Karpas-422 (cell line): ENCODE results near the gene PKP1. TPM values are rescaled to one million over a fixed set of nuclear protein-coding genes. Genes with fewer than 3 reads are reported as not detected.

ENCODE experiments used
- DNase-seq: peaks from one replicate; pipeline ENCODE4 v3.0.0-alpha.2; 2015
- H2AFZ ChIP-seq: fragments of 200-600 bp; sonication (generic); 2 replicates; pipeline ENCODE4 v1.6.1; 2014; ENCODE audit warnings: antibody characterized with exemption, low read length, mixed read lengths
- H3K27ac ChIP-seq: fragments of 200-600 bp; sonication (generic); 2 replicates; pipeline ENCODE4 v1.5.1; 2014; ENCODE audit warnings: mild to moderate bottlenecking, low read length, moderate library complexity
- H3K27me3 ChIP-seq: fragments of 200-600 bp; sonication (generic); 2 replicates; pipeline ENCODE4 v1.6.1; 2014; ENCODE audit warnings: low read length, mixed read lengths
- H3K36me3 ChIP-seq: fragments of 200-600 bp; sonication (generic); 2 replicates; pipeline ENCODE4 v1.6.1; 2014; ENCODE audit warnings: low read length, mixed read lengths; ENCODE audit not compliant: insufficient read depth
- H3K4me1 ChIP-seq: fragments of 200-600 bp; sonication (generic); 2 replicates; pipeline ENCODE4 v1.6.1; 2014; ENCODE audit warnings: mild to moderate bottlenecking, low read length, mixed read lengths
- H3K4me2 ChIP-seq: fragments of 200-600 bp; sonication (generic); 2 replicates; pipeline ENCODE4 v1.6.1; 2014; ENCODE audit warnings: low read length, low read depth, mild to moderate bottlenecking; ENCODE audit not compliant: poor library complexity, severe bottlenecking
- H3K4me3 ChIP-seq: fragments of 200-600 bp; sonication (generic); 2 replicates; pipeline ENCODE4 v1.5.1; 2014; ENCODE audit warnings: mild to moderate bottlenecking, antibody characterized with exemption, low read length, mixed read lengths
- H3K79me2 ChIP-seq: fragments of 200-600 bp; sonication (generic); 2 replicates; pipeline ENCODE4 v1.6.1; 2014; ENCODE audit warnings: mild to moderate bottlenecking, low read length, mixed read lengths
- H3K9ac ChIP-seq: fragments of 200-600 bp; sonication (generic); 2 replicates; pipeline ENCODE4 v1.6.0; 2014; ENCODE audit warnings: low read length
- H3K9me2 ChIP-seq: fragments of 200-600 bp; sonication (generic), shearing (Covaris generic); replicated peaks from 2 replicates; pipeline ENCODE4 v1.6.0; 2014; ENCODE audit warnings: mild to moderate bottlenecking, low read length, moderate library complexity; ENCODE audit not compliant: insufficient read depth
- H3K9me3 ChIP-seq: fragments of 300-700, 200-600 bp; sonication (generic); 2 replicates; pipeline ENCODE4 v1.6.1; 2014; ENCODE audit warnings: low read length, mixed read lengths
- H4K20me1 ChIP-seq: fragments of 200-600 bp; sonication (generic); 2 replicates; pipeline ENCODE4 v1.6.1; 2014; ENCODE audit warnings: mild to moderate bottlenecking, antibody characterized with exemption, low read length, low read depth; ENCODE audit not compliant: insufficient read depth
- total RNA-seq: library from RNA; depleted of rRNA; stranded (reverse); fragments of >200 nt; shearing (Covaris generic); gene quantifications from 2 replicates; pipeline ENCODE4 v1.2.3, GENCODE V29; 2014; ENCODE audit warnings: low replicate concordance

The PKP1 gene
- total RNA-seq, 1 experiment from 2014 or later = not detected

DNA sequence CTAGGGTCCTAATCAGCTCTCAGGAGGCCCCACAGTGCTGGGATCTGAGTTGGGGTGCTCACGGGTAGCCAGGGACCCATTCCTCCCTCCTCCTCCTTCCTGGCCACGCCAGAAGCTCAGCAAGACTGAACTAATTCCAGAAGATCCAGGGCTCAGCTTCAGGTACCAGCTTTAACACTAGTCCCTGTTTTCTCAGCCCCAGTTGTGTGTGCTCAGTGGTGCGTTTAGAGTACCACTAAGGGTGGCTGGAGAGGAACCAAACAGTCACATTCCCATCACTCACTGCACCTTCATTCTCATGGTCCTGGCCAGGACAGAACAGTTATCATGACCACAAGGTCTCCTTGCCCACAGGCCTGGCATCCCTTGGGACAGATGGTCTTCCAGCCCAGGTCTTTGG, 20.8 kb downstream of the PKP1 start:
- no peaks in the 10 kb centered on the region for H3K36me3 ChIP-seq
- H3K79me2 ChIP-seq = no peaks in the 10 kb centered on the region
- no peak for DNase-seq
- H3K4me2 ChIP-seq = no peak overlapping the region
- no peaks in the 10 kb centered on the region for H3K9me2 ChIP-seq
- H2AFZ ChIP-seq = no peak overlapping the region
- H3K4me1 ChIP-seq = no peaks in the 10 kb centered on the region
- H3K4me3 ChIP-seq = no peak overlapping the region
- no peaks in the 10 kb centered on the region for H3K9me3 ChIP-seq
- H3K27me3 ChIP-seq = no peaks in the 10 kb centered on the region
- no peak overlapping the region for H3K9ac ChIP-seq
- H4K20me1 ChIP-seq = no peaks in the 10 kb centered on the region
- no peak overlapping the region for H3K27ac ChIP-seq

DNA sequence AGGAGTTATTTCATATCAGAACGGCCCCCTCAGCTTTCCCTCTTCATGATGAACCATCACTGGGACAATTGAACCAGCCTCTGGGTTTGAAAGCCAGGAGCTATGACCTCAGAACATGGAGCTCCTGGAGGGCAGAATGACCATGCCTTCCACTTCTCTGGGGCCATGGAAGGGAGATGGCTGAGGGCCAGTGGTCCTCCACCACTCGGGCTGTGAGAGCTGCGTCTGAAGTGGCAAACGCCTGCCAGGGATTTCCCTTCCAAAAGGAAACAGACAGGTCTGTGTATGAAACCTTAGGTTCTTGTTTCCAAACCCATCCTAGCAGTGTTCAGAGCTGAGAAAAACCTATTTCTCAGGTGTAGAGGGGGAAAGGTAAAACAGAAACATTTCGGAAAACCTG, 22.5 kb downstream of the PKP1 start:
- no peaks in the 10 kb centered on the region for H3K9me2 ChIP-seq
- DNase-seq = no peak
- H4K20me1 ChIP-seq = no peaks in the 10 kb centered on the region
- no peak overlapping the region for H2AFZ ChIP-seq
- H3K9me3 ChIP-seq = no peaks in the 10 kb centered on the region
- H3K79me2 ChIP-seq = no peaks in the 10 kb centered on the region
- H3K36me3 ChIP-seq = no peaks in the 10 kb centered on the region
- no peak overlapping the region for H3K4me3 ChIP-seq
- H3K4me1 ChIP-seq = no peaks in the 10 kb centered on the region
- no peak overlapping the region for H3K4me2 ChIP-seq
- H3K9ac ChIP-seq = no peak overlapping the region
- H3K27me3 ChIP-seq = no peaks in the 10 kb centered on the region
- no peak overlapping the region for H3K27ac ChIP-seq

- H3K9me2 ChIP-seq = no peaks in the 10 kb centered on the region
- H3K9me3 ChIP-seq = no peaks in the 10 kb centered on the region
- no peaks in the 10 kb centered on the region for H3K27me3 ChIP-seq
- no peaks in the 10 kb centered on the region for H3K79me2 ChIP-seq
- H4K20me1 ChIP-seq = no peaks in the 10 kb centered on the region
- no peak overlapping the region for H3K4me3 ChIP-seq
- H3K4me2 ChIP-seq = no peak overlapping the region
- H3K4me1 ChIP-seq = no peaks in the 10 kb centered on the region
- H3K36me3 ChIP-seq = no peaks in the 10 kb centered on the region
- H2AFZ ChIP-seq = no peak overlapping the region
- no peak for DNase-seq
- no peak overlapping the region for H3K27ac ChIP-seq
- no peak overlapping the region for H3K9ac ChIP-seq
These were observed 23.9 kb downstream of the PKP1 start for GRCh38 chr1:201307231-201307630.

DNA sequence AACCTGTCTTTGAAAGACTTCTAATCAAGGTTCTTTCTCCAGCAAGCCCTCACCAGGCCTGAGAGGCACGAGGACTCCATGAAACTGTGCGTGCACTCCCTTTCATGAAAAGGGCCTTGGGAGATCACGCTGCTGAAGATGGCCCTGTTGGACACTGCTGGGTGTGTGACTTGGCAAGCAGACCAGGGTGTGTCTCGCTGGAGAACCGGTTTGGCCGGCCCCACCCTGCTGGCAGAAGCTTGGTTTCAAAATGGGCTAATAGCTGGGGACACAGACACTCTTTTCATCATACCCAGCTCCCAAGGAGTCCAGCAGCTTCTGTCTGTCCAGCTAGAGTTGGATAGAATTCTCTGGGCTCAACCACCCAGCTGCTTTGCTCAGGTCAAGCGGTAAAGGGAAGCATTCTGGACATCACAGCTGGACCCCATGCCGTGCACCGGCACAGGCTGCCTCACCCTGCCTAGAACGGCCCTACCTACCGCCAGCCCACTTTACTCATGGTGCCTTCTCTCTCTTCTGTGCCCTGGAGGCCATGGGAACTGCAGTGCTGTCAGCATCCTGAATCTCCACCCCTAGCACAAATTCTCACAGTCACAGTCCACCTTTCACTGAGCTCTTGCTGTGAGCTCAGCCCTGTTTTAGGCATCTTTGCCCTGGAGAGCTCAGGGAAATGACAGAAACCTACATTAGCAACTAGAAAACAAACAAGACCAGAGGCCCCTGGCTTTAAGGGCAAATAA, 24.6 kb downstream of the PKP1 start:
- no peak overlapping the region for H3K9ac ChIP-seq
- H3K27me3 ChIP-seq = no peaks in the 10 kb centered on the region
- H3K27ac ChIP-seq = no peak overlapping the region
- no peaks in the 10 kb centered on the region for H4K20me1 ChIP-seq
- no peaks in the 10 kb centered on the region for H3K9me3 ChIP-seq
- H2AFZ ChIP-seq = no peak overlapping the region
- H3K79me2 ChIP-seq = no peaks in the 10 kb centered on the region
- no peaks in the 10 kb centered on the region for H3K36me3 ChIP-seq
- H3K4me2 ChIP-seq = no peak overlapping the region
- no peak for DNase-seq
- H3K9me2 ChIP-seq = no peaks in the 10 kb centered on the region
- H3K4me1 ChIP-seq = no peaks in the 10 kb centered on the region
- no peak overlapping the region for H3K4me3 ChIP-seq

GRCh38 chr1:201309416-201309815, 26.1 kb downstream of the PKP1 start:
- H3K27ac ChIP-seq = no peak overlapping the region
- no peak overlapping the region for H2AFZ ChIP-seq
- H3K79me2 ChIP-seq = no peaks in the 10 kb centered on the region
- no peak overlapping the region for H3K4me2 ChIP-seq
- H3K9me2 ChIP-seq = no peaks in the 10 kb centered on the region
- no peaks in the 10 kb centered on the region for H3K27me3 ChIP-seq
- peak; percentile 63 for DNase-seq
- H4K20me1 ChIP-seq = no peaks in the 10 kb centered on the region
- H3K4me1 ChIP-seq = no peaks in the 10 kb centered on the region
- no peak overlapping the region for H3K9ac ChIP-seq
- H3K9me3 ChIP-seq = no peaks in the 10 kb centered on the region
- H3K36me3 ChIP-seq = no peaks in the 10 kb centered on the region
- no peak overlapping the region for H3K4me3 ChIP-seq

DNA sequence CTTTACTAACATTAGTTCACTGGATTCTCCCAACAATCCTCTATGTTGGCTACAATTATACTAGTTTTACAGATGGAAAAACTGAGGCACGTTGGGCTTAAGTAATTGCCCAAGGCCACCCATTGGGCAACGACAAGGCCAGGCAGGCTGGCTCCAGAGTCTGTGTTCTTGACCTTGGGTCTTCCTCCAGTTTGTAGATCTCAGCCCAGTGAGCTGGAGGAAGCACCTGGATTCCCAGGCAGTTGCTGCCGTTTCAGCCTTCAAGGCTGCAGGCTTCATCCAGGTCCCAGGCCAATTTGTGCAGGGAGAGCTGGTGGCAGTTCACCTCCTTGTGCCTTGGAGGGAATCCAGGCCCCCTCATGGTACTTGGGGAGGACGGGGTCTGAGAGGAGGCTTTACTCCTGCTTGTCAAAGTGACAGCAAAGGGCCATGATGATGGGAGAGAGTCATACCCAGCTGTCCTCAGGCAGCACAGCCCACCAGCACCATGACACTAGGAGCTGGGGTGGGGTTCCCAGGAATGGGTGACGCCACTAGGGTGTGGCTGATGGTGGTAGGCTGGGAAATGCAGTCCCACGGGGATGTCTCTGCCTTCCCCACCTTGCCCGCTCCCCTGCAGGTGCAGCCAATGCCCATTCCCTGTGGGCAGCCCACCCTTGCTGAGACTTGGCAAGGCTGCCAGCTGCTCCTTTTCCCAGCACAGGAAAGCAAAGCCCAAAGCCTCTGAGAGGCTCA, 27.1 kb downstream of the PKP1 start:
- no peaks in the 10 kb centered on the region for H3K79me2 ChIP-seq
- DNase-seq = no peak
- H3K27ac ChIP-seq = no peak overlapping the region

DNA sequence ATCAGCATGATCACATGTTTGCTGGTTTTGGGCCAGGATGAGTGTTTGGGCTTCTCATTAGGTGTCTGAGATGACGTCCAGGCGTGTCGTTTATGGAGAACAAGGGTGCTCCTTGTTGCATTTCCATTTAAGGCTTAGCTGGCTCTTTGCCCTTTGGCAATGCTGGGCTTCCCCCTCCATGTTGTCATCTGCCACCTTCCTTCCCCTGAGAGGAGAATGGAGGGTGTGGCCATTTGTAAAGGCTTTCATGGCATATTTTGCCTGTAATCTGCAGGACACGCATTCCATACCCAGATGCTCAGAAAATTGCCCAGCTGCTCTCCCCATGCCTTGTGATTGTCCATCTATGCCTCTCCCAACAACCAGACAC, 27.7 kb downstream of the PKP1 start:
- Histone ChIP-seq H4K20me1 (no peaks in the 10 kb centered on the region), H2AFZ (no peak overlapping the region), H3K9ac (no peak overlapping the region), H3K36me3 (no peaks in the 10 kb centered on the region), H3K4me1 (no peaks in the 10 kb centered on the region), H3K4me2 (no peak overlapping the region), H3K79me2 (no peaks in the 10 kb centered on the region), H3K9me2 (no peaks in the 10 kb centered on the region), H3K27ac (no peak overlapping the region), H3K27me3 (no peaks in the 10 kb centered on the region), H3K4me3 (no peak overlapping the region), H3K9me3 (no peaks in the 10 kb centered on the region)
- no peak for DNase-seq

More for the DNA sequence above, 27.1 kb downstream of the PKP1 start:
- Histone ChIP-seq H3K9me3 (no peaks in the 10 kb centered on the region), H3K27me3 (no peaks in the 10 kb centered on the region), H3K36me3 (no peaks in the 10 kb centered on the region), H3K9ac (no peak overlapping the region), H3K9me2 (no peaks in the 10 kb centered on the region), H2AFZ (no peak overlapping the region), H3K4me3 (no peak overlapping the region), H4K20me1 (no peaks in the 10 kb centered on the region), H3K4me2 (no peak overlapping the region), H3K4me1 (no peaks in the 10 kb centered on the region)

GRCh38 chr1:201311356-201312011, 28.2 kb downstream of the PKP1 start:
- H4K20me1 ChIP-seq = no peaks in the 10 kb centered on the region
- H3K27me3 ChIP-seq = no peaks in the 10 kb centered on the region
- H3K27ac ChIP-seq = no peak overlapping the region
- no peaks in the 10 kb centered on the region for H3K36me3 ChIP-seq
- H3K9me2 ChIP-seq = no peaks in the 10 kb centered on the region
- H3K4me2 ChIP-seq = no peak overlapping the region
- H3K4me1 ChIP-seq = no peaks in the 10 kb centered on the region
- H3K9ac ChIP-seq = no peak overlapping the region
- no peaks in the 10 kb centered on the region for H3K79me2 ChIP-seq
- H3K9me3 ChIP-seq = no peaks in the 10 kb centered on the region
- no peak overlapping the region for H3K4me3 ChIP-seq
- no peak for DNase-seq
- no peak overlapping the region for H2AFZ ChIP-seq
